Activated T-helper 9 cell treated with anti-CD3 and anti-CD28 coated beads, Interleukin-2, amount 50 U/mL, for 16 hours (primary cell): ENCODE data around the gene FUT6.
A peak's percentile ranks its signal among the peaks of the same experiment; 100 is the strongest.

Experiments used
- DNase-seq: peaks from one replicate; pipeline ENCODE4 v3.0.0-alpha.2; 2020; ENCODE audit warnings: low read depth

FUT6 gene

GRCh38 chr19:5804516-5805461 lies 34.7 kb downstream of the FUT6 start, which contains the start of gene NRTN:
Gene NRTN, plus strand, starts transcription at chr19:5805067. Its CDS starts 19,099 bp downstream, at chr19:5824166.
- peak; percentile 45 for DNase-seq

- DNase-seq, result peak; percentile 90
These were observed 35.6 kb downstream of the FUT6 start for GRCh38 chr19:5803752-5804515.

- no peak for DNase-seq
These were observed 36.1 kb downstream of the FUT6 start for GRCh38 chr19:5803441-5803751.

GRCh38 chr19:5801796-5802619 lies 37.5 kb downstream of the FUT6 start:
- DNase-seq, result no peak

GRCh38 chr19:5800361-5801270 lies 38.9 kb downstream of the FUT6 start:
- DNase-seq, result no peak

GRCh38 chr19:5799247-5800241 lies 40.0 kb downstream of the FUT6 start:
- DNase-seq, result no peak

- no peak for DNase-seq
These were observed 41.3 kb downstream of the FUT6 start for GRCh38 chr19:5798244-5798643.

GRCh38 chr19:5795382-5795919 lies 44.1 kb downstream of the FUT6 start:
- no peak for DNase-seq

- no peak for DNase-seq
These were observed 46.3 kb downstream of the FUT6 start for GRCh38 chr19:5793188-5793587.

GRCh38 chr19:5792224-5792623 lies 47.3 kb downstream of the FUT6 start:
- DNase-seq, result no peak

- peak; percentile 91 for DNase-seq
These were observed 48.7 kb downstream of the FUT6 start, which contains the start of gene DUS3L for GRCh38 chr19:5790559-5791520. Gene DUS3L, minus strand, starts transcription at chr19:5791163. Its CDS starts 22 bp downstream, at chr19:5791141.

- no peak for DNase-seq
These were observed 49.5 kb downstream of the FUT6 start for GRCh38 chr19:5789886-5790558.

GRCh38 chr19:5789351-5789761 lies 50.1 kb downstream of the FUT6 start:
- DNase-seq, result no peak

GRCh38 chr19:5788422-5788821 lies 51.1 kb downstream of the FUT6 start:
- DNase-seq, result no peak

GRCh38 chr19:5787409-5788182 lies 51.9 kb downstream of the FUT6 start:
- DNase-seq, result no peak

- DNase-seq, result no peak
These were observed 52.7 kb downstream of the FUT6 start for GRCh38 chr19:5786593-5787408.
